B cell (primary cell): ENCODE data around the gene FGD4.

Experiments
- EZH2 ChIP-seq: IDR thresholded peaks from 2 replicates; pipeline ENCODE4 v1.6.1; 2012; ENCODE audit warnings: borderline replicate concordance, low read depth, mild to moderate bottlenecking, moderate library complexity, low read length; ENCODE audit not compliant: insufficient read depth, poor library complexity, severe bottlenecking
- TF ChIP-seq, protein P1 (sequence below): fragments of 200-600 bp; IDR thresholded peaks from one replicate; pipeline ENCODE4 v1.8.0; 2022; ENCODE audit warnings: antibody characterized with exemption, mild to moderate bottlenecking

- no peak for TF ChIP-seq EZH2
- TF ChIP-seq, protein P1, sequence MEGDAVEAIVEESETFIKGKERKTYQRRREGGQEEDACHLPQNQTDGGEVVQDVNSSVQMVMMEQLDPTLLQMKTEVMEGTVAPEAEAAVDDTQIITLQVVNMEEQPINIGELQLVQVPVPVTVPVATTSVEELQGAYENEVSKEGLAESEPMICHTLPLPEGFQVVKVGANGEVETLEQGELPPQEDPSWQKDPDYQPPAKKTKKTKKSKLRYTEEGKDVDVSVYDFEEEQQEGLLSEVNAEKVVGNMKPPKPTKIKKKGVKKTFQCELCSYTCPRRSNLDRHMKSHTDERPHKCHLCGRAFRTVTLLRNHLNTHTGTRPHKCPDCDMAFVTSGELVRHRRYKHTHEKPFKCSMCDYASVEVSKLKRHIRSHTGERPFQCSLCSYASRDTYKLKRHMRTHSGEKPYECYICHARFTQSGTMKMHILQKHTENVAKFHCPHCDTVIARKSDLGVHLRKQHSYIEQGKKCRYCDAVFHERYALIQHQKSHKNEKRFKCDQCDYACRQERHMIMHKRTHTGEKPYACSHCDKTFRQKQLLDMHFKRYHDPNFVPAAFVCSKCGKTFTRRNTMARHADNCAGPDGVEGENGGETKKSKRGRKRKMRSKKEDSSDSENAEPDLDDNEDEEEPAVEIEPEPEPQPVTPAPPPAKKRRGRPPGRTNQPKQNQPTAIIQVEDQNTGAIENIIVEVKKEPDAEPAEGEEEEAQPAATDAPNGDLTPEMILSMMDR, result no peak
These were observed 213.6 kb downstream of the FGD4 start for GRCh38 chr12:32612658-32613614.
